ENCODE data around the gene KNDC1.

DNA sequence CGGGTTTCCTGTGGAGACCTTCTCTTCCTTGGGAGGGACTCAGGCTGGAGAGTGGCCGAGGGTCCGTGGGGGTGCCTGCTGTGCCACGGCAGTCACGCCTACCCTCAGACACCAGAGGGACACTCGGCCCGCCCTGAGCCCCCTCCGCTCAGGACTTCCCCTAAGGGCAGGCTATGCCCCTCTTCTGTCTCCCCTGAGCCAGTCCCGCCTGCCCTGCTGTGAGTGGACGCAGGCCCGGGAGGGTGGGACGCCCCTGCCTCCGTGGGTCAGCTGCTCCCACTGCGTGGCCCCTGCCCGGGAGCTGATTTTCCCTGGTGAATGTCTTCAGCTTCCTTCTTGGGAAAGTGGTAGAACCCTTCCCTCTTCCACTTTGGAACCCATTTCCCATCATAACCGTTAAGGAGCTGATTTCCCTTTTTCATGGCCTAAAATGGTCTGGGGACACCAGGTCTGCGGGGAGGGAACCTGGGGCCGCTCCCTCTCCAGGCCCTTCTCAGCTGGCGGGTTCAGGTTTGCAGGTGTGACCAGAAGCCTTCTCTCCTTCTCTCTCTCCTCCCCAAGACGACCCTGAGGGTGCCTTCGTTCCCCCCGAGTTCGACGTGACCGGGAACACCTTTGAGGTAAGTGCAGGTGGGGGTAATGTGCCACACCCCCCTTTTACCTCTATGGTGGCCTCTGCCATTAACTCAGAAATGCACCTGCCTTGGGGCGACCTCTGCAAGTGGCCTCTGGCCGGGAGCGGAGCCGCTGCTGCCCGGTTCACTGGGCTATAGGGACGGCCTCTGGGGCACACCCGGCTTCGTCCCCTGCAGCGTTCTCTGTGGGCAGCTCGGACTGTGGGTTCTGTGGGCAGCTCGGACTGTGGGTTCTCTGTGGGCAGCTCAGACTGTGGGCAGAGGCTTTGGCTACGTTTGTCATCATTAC, 7.9 kb downstream of the KNDC1 start:
- TF ChIP-seq CTCF (IDR thresholded peaks at IDR 0.05) (no peak), POLR2A (IDR thresholded peaks at IDR 0.05) (no peak)
